Rectal smooth muscle tissue (tissue), 1 donor: ENCODE data around the gene GATAD2B.

ENCODE experiments used
- H3K27ac ChIP-seq: one replicate; pipeline ENCODE4 v1.7.0; 2013; ENCODE audit warnings: low read depth, low read length, inconsistent platforms
- H3K27me3 ChIP-seq: one replicate; pipeline ENCODE4 v1.7.0; 2013; ENCODE audit warnings: low read length; ENCODE audit not compliant: control insufficient read depth, insufficient read depth
- H3K36me3 ChIP-seq: one replicate; pipeline ENCODE4 v1.7.0; 2013; ENCODE audit warnings: low read length; ENCODE audit not compliant: control insufficient read depth, insufficient read depth
- H3K4me1 ChIP-seq: one replicate; pipeline ENCODE4 v1.7.0; 2013; ENCODE audit warnings: low read length; ENCODE audit not compliant: control insufficient read depth, insufficient read depth
- H3K4me3 ChIP-seq: one replicate; pipeline ENCODE4 v1.7.0; 2013; ENCODE audit warnings: low read length
- H3K9ac ChIP-seq: one replicate; pipeline ENCODE4 v1.7.0; 2013; ENCODE audit warnings: low read length

The GATAD2B gene

DNA sequence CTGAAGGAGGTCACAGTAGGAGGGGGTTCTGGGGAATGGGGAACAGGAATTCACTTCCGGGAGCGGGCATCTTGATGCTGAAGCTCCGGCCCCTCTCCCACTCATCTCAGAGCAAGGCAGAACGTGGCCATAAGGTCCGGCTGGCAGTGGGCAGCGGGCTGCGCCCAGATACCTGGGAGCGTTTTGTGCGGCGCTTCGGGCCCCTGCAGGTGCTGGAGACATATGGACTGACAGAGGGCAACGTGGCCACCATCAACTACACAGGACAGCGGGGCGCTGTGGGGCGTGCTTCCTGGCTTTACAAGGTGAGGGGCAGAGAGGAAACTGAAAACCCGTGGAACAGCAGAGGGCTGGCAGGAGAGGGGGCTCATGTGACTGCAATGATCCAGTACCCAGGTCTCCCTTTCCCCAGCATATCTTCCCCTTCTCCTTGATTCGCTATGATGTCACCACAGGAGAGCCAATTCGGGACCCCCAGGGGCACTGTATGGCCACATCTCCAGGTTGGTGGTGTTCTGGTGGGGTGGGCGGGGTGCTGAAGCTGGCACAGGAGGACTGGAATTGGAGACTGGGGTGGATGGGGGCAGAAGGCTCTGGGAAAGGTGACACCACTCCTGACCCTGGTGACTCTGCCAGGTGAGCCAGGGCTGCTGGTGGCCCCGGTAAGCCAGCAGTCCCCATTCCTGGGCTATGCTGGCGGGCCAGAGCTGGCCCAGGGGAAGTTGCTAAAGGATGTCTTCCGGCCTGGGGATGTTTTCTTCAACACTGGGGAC is 144.5 kb downstream of the GATAD2B start:
- peaks cover under 1% of the 10 kb centered on the region for H3K36me3 ChIP-seq
- no peak overlapping the region for H3K4me3 ChIP-seq
- peaks cover 20% of the 10 kb centered on the region for H3K4me1 ChIP-seq
- H3K9ac ChIP-seq = no peak overlapping the region
- no peaks in the 10 kb centered on the region for H3K27me3 ChIP-seq
- no peak overlapping the region for H3K27ac ChIP-seq

DNA sequence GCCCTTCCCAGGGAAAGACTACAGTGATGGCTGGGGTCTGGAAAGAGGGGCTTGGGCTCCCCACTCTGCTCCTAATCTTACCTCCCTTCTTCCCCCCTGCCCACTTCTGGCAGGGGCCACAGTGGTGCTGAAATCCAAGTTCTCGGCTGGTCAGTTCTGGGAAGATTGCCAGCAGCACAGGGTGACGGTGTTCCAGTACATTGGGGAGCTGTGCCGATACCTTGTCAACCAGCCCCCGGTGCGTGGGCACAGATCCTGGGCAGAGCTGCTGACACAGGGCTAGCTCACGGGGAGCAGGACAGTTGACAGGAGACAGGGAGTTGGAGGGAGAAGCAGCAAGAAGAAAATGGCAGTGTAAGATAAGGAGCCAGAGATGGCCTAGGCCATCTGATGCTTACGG is 145.1 kb downstream of the GATAD2B start:
- peaks cover 5% of the 10 kb centered on the region for H3K36me3 ChIP-seq
- no peak overlapping the region for H3K9ac ChIP-seq
- peaks cover 17% of the 10 kb centered on the region for H3K4me1 ChIP-seq
- H3K27ac ChIP-seq = no peak overlapping the region
- no peaks in the 10 kb centered on the region for H3K27me3 ChIP-seq
- no peak overlapping the region for H3K4me3 ChIP-seq

DNA sequence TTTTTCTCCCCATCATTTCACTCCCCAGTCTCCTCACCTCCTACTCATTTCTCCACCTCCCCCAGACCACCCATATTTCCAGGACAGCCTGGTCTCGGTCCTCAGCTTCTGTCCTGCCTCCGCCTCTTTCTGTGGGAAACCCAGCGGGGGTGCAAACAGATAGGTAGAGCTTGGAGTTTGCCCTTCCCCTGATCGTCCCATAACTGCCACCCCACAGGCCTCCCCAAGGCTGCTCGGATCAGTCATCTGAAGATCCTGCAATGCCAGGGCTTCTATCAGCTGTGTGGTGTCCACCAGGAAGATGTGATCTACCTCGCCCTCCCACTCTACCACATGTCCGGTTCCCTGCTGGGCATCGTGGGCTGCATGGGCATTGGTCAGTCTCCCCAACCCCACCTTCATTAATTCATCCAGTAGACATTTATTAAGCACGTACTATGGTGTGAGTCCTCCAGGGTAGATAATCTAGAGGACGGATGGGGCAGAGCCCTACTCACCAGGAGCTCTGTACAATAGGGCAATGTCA is 145.9 kb downstream of the GATAD2B start:
- Histone ChIP-seq H3K4me1 (peaks cover 17% of the 10 kb centered on the region), H3K4me3 (peak overlapping the region; percentile 81), H3K9ac (no peak overlapping the region), H3K36me3 (peaks cover 5% of the 10 kb centered on the region), H3K27me3 (no peaks in the 10 kb centered on the region), H3K27ac (no peak overlapping the region)

DNA sequence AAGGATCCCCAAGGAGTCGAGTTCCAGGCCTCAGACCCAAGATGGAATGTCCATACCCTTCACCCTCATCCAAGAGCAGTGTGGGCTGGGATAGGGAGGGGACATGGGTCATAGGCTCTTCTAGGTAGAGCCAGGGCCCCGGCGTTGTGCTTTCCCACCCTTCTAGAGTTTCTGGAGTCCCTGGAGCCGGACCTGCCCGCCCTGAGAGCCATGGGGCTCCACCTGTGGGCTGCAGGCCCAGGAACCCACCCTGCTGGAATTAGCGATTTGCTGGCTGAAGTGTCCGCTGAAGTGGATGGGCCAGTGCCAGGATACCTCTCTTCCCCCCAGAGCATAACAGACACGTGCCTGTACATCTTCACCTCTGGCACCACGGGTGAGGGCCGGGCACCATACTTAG is 146.4 kb downstream of the GATAD2B start:
- Histone ChIP-seq H3K9ac (peak overlapping the region; percentile 19), H3K4me3 (peak overlapping the region; percentile 81), H3K27ac (peak overlapping the region; percentile 88), H3K27me3 (no peaks in the 10 kb centered on the region), H3K36me3 (peaks cover 6% of the 10 kb centered on the region), H3K4me1 (peaks cover 17% of the 10 kb centered on the region)

DNA sequence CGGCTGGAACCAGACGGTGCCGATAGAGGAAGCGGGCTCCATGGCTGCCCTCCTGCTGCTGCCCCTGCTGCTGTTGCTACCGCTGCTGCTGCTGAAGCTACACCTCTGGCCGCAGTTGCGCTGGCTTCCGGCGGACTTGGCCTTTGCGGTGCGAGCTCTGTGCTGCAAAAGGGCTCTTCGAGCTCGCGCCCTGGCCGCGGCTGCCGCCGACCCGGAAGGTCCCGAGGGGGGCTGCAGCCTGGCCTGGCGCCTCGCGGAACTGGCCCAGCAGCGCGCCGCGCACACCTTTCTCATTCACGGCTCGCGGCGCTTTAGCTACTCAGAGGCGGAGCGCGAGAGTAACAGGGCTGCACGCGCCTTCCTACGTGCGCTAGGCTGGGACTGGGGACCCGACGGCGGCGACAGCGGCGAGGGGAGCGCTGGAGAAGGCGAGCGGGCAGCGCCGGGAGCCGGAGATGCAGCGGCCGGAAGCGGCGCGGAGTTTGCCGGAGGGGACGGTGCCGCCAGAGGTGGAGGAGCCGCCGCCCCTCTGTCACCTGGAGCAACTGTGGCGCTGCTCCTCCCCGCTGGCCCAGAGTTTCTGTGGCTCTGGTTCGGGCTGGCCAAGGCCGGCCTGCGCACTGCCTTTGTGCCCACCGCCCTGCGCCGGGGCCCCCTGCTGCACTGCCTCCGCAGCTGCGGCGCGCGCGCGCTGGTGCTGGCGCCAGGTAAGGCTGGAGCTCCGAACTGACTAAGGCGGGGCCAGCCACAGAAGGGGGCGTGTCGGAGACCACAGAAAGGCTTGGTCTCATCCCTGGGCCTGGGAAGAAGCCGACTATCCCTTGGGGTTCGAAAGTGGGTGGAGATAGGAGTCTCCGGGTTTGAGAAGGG is 147.1 kb downstream of the GATAD2B start:
- no peaks in the 10 kb centered on the region for H3K27me3 ChIP-seq
- peak overlapping the region; percentile 81 for H3K4me3 ChIP-seq
- H3K27ac ChIP-seq = peak overlapping the region; percentile 88
- peaks cover 8% of the 10 kb centered on the region for H3K36me3 ChIP-seq
- peaks cover 17% of the 10 kb centered on the region for H3K4me1 ChIP-seq
- peak overlapping the region; percentile 19 for H3K9ac ChIP-seq

DNA sequence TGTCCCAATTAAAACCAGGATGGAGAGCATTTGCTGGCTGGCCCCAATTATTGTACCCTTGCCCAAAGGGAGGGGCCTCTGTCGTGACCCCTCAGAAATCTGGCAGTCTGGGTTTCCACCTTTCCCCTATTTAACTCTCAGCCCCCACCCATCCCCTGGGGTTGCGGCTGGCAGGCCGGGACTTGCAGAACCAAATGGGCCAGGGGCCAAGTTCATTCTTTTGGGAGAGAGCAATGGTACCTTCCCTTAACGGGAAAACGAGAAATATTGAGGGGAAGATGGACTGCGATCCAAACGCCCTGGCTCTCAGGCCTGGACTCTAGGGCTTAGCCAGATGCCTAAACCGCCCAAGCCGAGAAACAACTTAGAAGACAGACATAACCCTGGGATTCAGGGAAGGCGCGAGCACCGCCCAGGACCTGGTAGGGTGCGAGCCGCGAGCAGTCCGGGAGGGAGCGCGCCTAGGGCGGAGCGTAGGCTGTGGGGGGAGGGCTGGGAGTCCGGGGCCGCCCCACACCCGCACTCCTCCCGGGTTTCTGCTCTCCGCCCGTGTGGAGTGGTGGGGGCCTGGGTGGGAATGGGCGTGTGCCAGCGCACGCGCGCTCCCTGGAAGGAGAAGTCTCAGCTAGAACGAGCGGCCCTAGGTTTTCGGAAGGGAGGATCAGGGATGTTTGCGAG is 147.9 kb downstream of the GATAD2B start, which contains the start of gene SLC27A3:
Gene SLC27A3 (plus strand): TSS at position 628 of the 678 bp plus-strand sequence. CDS start 91 bp downstream, outside the sequence.
- no peaks in the 10 kb centered on the region for H3K27me3 ChIP-seq
- peak within 1 kb of the TSS; percentile 19 for H3K9ac ChIP-seq
- peak within 1 kb of the TSS; percentile 81 for H3K4me3 ChIP-seq
- H3K27ac ChIP-seq = peak within 1 kb of the TSS; percentile 88
- H3K4me1 ChIP-seq = peaks cover 17% of the 10 kb centered on the region
- peaks cover 8% of the 10 kb centered on the region for H3K36me3 ChIP-seq

DNA sequence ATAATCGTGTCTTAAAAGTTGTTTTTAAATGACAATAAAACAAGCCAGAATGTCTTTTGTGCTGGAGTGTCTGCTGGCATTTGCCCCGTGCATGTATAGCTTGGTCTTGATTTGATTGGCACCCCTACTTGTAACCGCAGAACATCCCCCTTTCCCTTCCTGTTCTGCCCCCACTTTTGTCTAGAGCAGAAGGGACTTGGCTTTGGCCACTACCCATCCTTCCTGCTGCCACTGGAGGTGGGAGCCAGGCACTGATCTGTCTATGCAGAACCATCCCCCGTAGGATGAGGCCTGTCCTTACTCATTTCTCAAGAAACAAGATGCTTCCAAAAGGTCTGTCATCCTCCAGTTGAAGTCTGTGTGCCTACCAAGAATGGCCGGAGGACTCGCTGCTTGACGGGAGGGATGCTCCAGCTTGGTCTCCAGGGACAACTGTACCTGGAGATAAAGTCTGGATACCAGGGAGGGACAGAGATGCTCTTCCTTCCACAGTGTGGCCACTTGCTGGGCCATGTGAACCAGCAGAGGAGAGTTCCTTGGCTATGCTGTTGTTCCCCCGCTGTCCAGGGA is 148.7 kb downstream of the GATAD2B start:
- no peak overlapping the region for H3K9ac ChIP-seq
- peaks cover 11% of the 10 kb centered on the region for H3K36me3 ChIP-seq
- H3K4me3 ChIP-seq = no peak overlapping the region
- peaks cover 17% of the 10 kb centered on the region for H3K4me1 ChIP-seq
- H3K27me3 ChIP-seq = no peaks in the 10 kb centered on the region
- H3K27ac ChIP-seq = peak overlapping the region; percentile 88

DNA sequence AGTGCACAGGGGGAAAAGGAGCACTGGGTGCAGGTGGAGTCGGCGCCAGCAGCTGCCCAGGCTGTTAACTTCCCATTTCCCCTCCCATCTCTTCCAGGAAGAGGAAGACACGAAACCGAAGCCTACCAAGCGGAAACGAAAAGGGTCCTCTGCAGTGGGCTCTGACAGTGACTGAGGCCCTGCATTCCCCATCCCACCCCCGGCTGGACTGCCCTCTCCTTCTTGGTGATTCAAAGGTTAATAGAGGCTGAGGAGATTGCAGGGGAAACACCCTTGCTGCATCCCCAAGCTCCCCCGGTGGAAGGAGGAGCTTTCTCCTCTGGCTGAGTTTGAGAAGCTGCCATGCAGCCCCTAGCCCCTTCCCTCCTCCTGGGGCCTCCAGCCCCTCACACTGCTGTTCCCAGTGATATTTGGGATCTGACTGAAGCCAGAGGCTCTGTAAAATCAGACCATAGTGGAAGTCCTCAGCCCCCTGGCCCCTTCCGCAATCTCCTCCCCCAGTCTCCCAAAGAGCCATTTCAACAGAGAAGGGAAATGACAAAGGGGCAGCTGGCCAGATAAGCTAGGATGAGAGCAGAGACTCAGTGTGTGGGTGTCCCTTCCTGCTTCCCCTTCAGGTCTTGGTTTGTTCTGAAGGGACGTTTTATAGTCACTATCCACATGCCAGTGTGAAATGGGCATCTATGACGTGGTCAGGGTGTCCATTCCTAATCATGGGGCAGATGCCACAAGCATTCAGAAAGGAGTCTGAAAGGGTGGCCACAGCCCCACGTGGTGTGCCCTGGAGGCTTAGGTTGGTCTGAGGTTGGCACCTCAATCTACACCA is 149.5 kb downstream of the GATAD2B start:
- H3K36me3 ChIP-seq = peaks cover 18% of the 10 kb centered on the region
- no peak overlapping the region for H3K9ac ChIP-seq
- H3K27me3 ChIP-seq = no peaks in the 10 kb centered on the region
- no peak overlapping the region for H3K4me3 ChIP-seq
- H3K4me1 ChIP-seq = peaks cover 17% of the 10 kb centered on the region
- no peak overlapping the region for H3K27ac ChIP-seq

DNA sequence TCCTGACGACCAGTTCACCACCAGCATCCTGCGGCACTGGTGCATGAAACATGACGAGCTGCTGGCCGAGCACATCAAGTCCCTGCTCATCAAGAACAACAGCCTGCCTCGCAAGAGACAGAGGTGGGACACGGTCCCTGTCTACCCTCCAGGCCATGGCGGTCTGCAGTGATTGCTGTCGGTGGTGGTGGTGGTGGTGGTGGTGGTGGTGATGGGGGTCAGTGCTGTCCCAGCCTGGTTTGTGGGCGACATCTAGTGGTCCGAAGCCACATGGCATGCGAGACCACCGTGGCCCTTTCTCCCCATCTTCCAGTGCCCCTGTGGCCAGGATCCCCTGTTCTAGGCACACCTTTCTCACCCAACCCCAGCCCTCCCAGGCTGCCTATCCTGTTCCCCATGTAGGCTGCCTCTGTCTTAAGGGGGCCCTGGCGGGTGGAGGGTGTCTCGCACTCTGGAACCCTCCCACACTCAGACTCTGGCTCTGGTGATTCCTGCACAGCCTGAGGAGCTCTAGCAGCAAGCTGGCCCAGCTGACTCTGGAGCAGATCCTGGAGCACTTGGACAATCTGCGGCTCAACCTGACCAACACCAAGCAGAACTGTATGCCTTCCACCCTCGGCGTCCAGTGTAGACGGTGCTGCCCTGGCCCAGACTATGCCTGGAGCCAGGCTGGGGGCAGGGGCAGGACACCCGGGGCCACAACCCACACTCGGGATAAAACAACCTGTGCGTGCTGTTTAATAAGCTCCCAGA is 150.8 kb downstream of the GATAD2B start:
- Histone ChIP-seq H3K36me3 (peaks cover 26% of the 10 kb centered on the region), H3K4me1 (peaks cover 9% of the 10 kb centered on the region), H3K27me3 (no peaks in the 10 kb centered on the region), H3K9ac (no peak overlapping the region), H3K4me3 (no peak overlapping the region), H3K27ac (no peak overlapping the region)

DNA sequence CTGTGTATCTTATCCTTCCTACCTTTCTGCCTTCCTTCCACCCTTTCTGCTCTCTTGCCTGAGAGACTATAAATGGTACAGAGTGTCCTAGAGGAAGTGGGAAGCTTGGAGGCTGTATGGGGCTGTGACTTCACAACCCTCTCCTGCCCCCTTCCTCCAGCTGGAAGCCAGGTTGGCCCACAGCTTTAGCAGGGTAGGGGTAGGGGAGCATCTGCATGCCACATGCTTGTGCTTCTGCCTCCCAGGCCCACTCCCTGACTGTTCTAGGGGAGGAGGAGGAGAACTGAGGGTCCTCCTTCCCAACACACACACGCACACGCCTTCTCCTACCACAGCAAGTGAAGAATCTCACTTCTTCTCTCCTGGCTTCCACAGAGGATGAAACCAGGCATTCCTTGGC is 151.5 kb downstream of the GATAD2B start:
- H3K4me3 ChIP-seq = no peak overlapping the region
- no peak overlapping the region for H3K9ac ChIP-seq
- H3K36me3 ChIP-seq = peaks cover 27% of the 10 kb centered on the region
- H3K27ac ChIP-seq = no peak overlapping the region
- H3K4me1 ChIP-seq = peaks cover 2% of the 10 kb centered on the region
- no peaks in the 10 kb centered on the region for H3K27me3 ChIP-seq

DNA sequence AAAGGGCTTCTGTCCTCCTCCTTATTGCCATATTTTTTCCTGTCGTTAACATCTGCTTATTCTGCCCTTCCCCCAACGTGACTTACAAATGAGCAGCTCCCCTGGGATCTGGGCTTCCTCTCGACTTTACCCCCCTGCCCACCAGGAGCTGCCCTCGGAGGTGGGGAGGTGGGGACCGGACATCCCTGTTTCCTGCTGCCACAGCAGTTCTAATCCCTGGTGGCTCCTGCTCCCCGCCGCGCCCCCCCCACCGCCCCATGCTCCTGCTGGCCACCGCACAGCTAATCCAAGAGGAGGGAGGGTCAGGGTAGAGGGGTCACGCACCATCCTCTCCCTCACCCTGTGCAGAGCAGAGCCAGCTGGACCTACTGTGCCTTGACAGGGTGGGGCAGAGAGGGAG is 152.0 kb downstream of the GATAD2B start:
- Histone ChIP-seq H3K4me1 (no peaks in the 10 kb centered on the region), H3K27ac (no peak overlapping the region), H3K27me3 (no peaks in the 10 kb centered on the region), H3K9ac (no peak overlapping the region), H3K4me3 (no peak overlapping the region), H3K36me3 (peaks cover 27% of the 10 kb centered on the region)
